Kidney (tissue), 14 donors: ENCODE results near the gene MAG. TPM values are rescaled to one million over a fixed set of nuclear protein-coding genes. Genes with fewer than 3 reads are reported as not detected.

Experiments
- DNase-seq, 5 donors: peaks; one replicate each; pipeline ENCODE4 v3.0.0-alpha.2; 2013 to 2020
- FAIRE-seq: peaks from 2 replicates; lab custom pipeline; 2012; peaks lifted over from hg19 to GRCh38; lab: Jason Lieb, UNC
- H3K27ac ChIP-seq, 2 donors: one replicate each; pipeline ENCODE4 v1.7.0; 2013; ENCODE audit warnings: low read depth in 2 of 2, low read length in 2 of 2, inconsistent platforms in 1 of 2
- H3K27me3 ChIP-seq: one replicate; pipeline ENCODE4 v1.7.1; 2013; ENCODE audit warnings: low read length, inconsistent platforms; ENCODE audit not compliant: control insufficient read depth, insufficient read depth
- H3K36me3 ChIP-seq, 3 donors: one replicate each; pipeline versions ENCODE4 v1.7.0 to v1.7.1; 2013; ENCODE audit warnings: low read length in 3 of 3, control low read depth in 1 of 3, inconsistent platforms in 1 of 3; ENCODE audit not compliant: insufficient read depth in 3 of 3, control insufficient read depth in 2 of 3
- H3K4me1 ChIP-seq, 3 donors: one replicate each; pipeline versions ENCODE4 v1.7.0 to v1.7.1; 2013; ENCODE audit warnings: low read length in 3 of 3, inconsistent platforms in 1 of 3, low read depth in 1 of 3; ENCODE audit not compliant: control insufficient read depth in 2 of 3, insufficient read depth in 2 of 3
- H3K4me3 ChIP-seq, 3 donors: one replicate each; pipeline versions ENCODE4 v1.7.0 to v1.8.1; 2013; ENCODE audit warnings: low read length in 3 of 3, control low read depth in 1 of 3, inconsistent platforms in 1 of 3
- H3K9ac ChIP-seq, 3 donors: one replicate each; pipeline versions ENCODE4 v1.7.0 to v1.7.1; 2013; ENCODE audit warnings: low read length in 3 of 3, control low read depth in 1 of 3, inconsistent platforms in 1 of 3
- H3K9me3 ChIP-seq, 3 donors: one replicate each; pipeline versions ENCODE4 v1.7.0 to v1.7.1; 2013; ENCODE audit warnings: low read length in 3 of 3, control low read depth in 1 of 3, inconsistent platforms in 1 of 3; ENCODE audit not compliant: control insufficient read depth in 2 of 3, insufficient read depth in 1 of 3
- intact Hi-C: fragments of 100-400 bp; cut with DNase I; formaldehyde crosslinking; loops from one replicate; pipeline ENCODE4 v1.11.1; 2022
- polyA plus RNA-seq: library from polyadenylated mRNA; stranded (reverse); fragments of 350-450 nt; fragmentation: Illumina TruSeq; extraction: RNeasy Lipid Tissue Mini Kit (QIAGEN cat#74804); gene quantifications from one replicate; pipeline ENCODE4 v1.2.3, GENCODE V29; 2014; ENCODE audit warnings: low read depth, low replicate concordance; ENCODE audit not compliant: insufficient read depth
- total RNA-seq: library from RNA; stranded (reverse); fragmentation: NEBNext Ultra II Directional; extraction: Animal tissue kit (Norgen Biotek cat#: 25700); gene quantifications from one replicate; pipeline ENCODE4 v1.2.1, GENCODE V29; 2021
- TF ChIP-seq, protein P1 (sequence below): IDR thresholded peaks from 3 replicates; pipeline ENCODE4 v1.5.1; 2012; ENCODE audit warnings: mild to moderate bottlenecking, moderate library complexity, borderline replicate concordance; ENCODE audit not compliant: insufficient read depth; ENCODE audit errors: extremely low read depth
- donor health status: control.
- donor health status: control.
- donor health status: control.
- donor health status: control.
- donor health status: control.
- donor health status: DM: yes; HTN: yes; CAD: no.
- donor health status: Normal renal cell carcinoma (clear cell type).

MAG gene
- total and polyA plus RNA-seq, 2 donors from 2014 or later = 0.41 to 1.1 TPM

DNA sequence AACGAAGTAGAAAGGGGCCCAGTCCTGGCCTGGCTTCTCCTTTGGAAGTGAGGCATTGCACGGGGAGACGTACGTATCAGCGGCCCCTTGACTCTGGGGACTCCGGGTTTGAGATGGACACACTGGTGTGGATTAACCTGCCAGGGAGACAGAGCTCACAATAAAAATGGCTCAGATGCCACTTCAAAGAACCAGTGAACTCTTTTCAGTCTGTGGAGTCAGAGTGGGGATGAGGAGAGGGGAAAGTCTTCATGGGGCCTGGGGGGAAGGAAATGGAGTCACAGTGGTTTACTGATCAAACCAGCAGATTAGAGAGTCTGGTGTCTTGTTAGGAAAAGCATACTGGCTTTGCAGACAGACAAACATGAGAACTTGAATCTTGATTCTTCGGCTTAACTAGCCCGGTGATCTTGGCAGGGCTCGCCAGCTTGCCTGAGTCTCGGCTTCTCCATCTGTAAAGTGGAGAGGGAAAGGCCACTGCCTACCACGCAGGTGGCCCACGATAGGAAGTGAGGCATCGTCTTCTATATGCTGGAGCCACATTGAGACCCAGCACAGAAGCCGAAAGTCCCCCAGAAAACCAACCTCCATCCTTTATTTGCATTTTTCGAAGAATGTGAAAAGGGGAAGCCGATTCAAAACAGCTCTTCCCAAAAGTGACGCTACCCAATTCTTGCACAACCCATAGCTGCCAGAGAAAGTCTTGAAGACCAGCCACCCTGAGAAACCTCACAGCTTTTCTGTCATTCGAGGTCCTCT, 55.4 kb downstream of the MAG start, which contains the start of gene FFAR1:
Gene FFAR1 (plus strand): TSS at position 732 of the 759 bp plus-strand sequence. CDS start 3,650 bp downstream, outside the sequence.
- Histone ChIP-seq H3K9me3 (no peaks in the 10 kb centered on the region), H3K36me3 (no peaks in the 10 kb centered on the region), H3K27me3 (no peaks in the 10 kb centered on the region), H3K4me1 (no peaks in the 10 kb centered on the region), H3K4me3 (no peak within 1 kb of the TSS), H3K27ac (no peak within 1 kb of the TSS), H3K9ac (no peak within 1 kb of the TSS)
- FAIRE-seq (no peak), DNase-seq (peak in 2 of 5 donors; percentile 18 to 39)
- TF ChIP-seq, protein P1, sequence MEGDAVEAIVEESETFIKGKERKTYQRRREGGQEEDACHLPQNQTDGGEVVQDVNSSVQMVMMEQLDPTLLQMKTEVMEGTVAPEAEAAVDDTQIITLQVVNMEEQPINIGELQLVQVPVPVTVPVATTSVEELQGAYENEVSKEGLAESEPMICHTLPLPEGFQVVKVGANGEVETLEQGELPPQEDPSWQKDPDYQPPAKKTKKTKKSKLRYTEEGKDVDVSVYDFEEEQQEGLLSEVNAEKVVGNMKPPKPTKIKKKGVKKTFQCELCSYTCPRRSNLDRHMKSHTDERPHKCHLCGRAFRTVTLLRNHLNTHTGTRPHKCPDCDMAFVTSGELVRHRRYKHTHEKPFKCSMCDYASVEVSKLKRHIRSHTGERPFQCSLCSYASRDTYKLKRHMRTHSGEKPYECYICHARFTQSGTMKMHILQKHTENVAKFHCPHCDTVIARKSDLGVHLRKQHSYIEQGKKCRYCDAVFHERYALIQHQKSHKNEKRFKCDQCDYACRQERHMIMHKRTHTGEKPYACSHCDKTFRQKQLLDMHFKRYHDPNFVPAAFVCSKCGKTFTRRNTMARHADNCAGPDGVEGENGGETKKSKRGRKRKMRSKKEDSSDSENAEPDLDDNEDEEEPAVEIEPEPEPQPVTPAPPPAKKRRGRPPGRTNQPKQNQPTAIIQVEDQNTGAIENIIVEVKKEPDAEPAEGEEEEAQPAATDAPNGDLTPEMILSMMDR = no peak
- intact Hi-C loops = no loop called here

DNA sequence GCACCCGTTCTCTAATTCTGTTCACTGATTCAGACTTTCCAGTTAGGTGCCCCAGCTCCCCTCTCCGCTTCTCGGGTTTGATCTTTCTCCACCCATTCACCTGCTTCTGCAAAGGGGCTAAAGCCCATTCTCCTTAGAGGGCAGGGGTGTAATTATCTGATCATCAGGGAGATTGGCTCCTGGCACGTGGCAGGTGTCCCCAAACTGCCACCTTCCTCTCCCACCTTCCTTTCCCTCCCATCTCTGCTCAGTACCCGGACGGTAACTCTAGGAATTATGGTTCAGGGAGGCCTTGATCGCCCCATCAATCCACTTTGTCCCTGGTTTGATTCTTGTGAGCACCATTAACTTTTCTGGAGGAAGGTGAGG, 56.0 kb downstream of the MAG start:
- no peak for FAIRE-seq
- DNase-seq = no peak

DNA sequence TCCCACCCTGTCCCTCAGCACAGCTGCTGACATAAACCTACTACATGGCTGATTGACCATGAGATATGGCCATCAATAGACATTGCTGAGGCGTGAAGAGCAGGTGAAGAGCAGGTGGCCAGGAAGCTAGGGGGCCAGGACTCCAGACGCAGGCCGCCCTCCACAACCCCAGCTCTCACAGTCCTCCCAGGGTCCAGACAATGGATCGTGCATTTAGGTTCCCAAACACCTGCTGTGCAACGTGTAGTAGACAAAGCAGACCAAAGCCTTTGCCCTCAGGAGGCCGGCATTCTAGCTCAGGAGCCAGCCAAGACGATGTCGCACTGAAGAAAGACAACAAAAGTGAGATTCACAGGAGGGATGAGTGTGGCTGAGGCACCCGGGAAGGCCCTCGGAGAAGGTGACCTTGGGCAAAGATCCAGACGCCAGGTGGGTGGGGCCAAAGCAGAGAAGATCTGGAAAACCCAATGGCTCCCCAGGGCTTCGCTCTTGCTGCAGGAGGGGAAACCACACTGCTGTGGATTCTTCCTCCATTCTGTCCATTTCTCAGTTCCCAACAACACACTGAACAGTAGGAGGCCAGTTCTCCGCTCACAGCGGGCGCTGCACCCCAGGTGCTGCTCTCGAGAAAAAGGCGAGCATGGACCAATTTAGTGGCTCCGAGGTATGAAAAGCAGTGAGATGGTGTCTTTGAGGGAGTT, 57.1 kb downstream of the MAG start:
- Histone ChIP-seq H3K4me3 (no peak overlapping the region), H3K4me1 (peaks cover 0 to 2% (median 0%) of the 10 kb centered on the region in 3 donors), H3K27me3 (no peaks in the 10 kb centered on the region), H3K27ac (no peak overlapping the region), H3K9ac (no peak overlapping the region), H3K9me3 (no peaks in the 10 kb centered on the region), H3K36me3 (no peaks in the 10 kb centered on the region)
- intact Hi-C loops = no loop called here
- peak in 2 of 5 donors; percentile 41 to 59 for DNase-seq
- FAIRE-seq = no peak
- TF ChIP-seq, protein P1 = no peak

More for the DNA sequence above, 56.0 kb downstream of the MAG start:
- Histone ChIP-seq H3K36me3 (no peaks in the 10 kb centered on the region), H3K4me3 (no peak overlapping the region), H3K4me1 (peaks cover 0 to 2% (median 0%) of the 10 kb centered on the region in 3 donors), H3K27ac (no peak overlapping the region), H3K9me3 (no peaks in the 10 kb centered on the region), H3K27me3 (no peaks in the 10 kb centered on the region), H3K9ac (no peak overlapping the region)
- intact Hi-C loops = no loop called here
- TF ChIP-seq, protein P1 = no peak
